GM19438 (cell line): ENCODE data around the gene HHATL.

ENCODE experiments used
- ATAC-seq: cut with Tn5 transposase; IDR thresholded peaks from one replicate; pipeline ENCODE4 v1.9.1; 2021; ENCODE audit warnings: low read depth; ENCODE audit not compliant: unreplicated experiment

The HHATL gene

GRCh38 chr3:42702066-42702951, at the start of gene HHATL:
TSS of gene HHATL (minus strand) at chr3:42702798. CDS start at chr3:42700826, 1,972 bp downstream.
- ATAC-seq: no peak

- no peak for ATAC-seq
Measured at GRCh38 chr3:42751609-42752008, 49.0 kb upstream of the HHATL start.

GRCh38 chr3:42750834-42751233, 48.2 kb upstream of the HHATL start:
- ATAC-seq: no peak

GRCh38 chr3:42749753-42750231, 47.2 kb upstream of the HHATL start:
- no peak for ATAC-seq

GRCh38 chr3:42749025-42749752, 46.6 kb upstream of the HHATL start:
- no peak for ATAC-seq

- ATAC-seq: no peak
Measured at GRCh38 chr3:42747581-42747980, 45.0 kb upstream of the HHATL start.

GRCh38 chr3:42746455-42747450, 44.2 kb upstream of the HHATL start:
- ATAC-seq: no peak

- no peak for ATAC-seq
Measured at GRCh38 chr3:42745776-42746454, 43.3 kb upstream of the HHATL start.

GRCh38 chr3:42745291-42745745, 42.7 kb upstream of the HHATL start:
- no peak for ATAC-seq

GRCh38 chr3:42743204-42743995, 40.8 kb upstream of the HHATL start:
- ATAC-seq: no peak

GRCh38 chr3:42742688-42743087, 40.1 kb upstream of the HHATL start:
- ATAC-seq: no peak

- no peak for ATAC-seq
Measured at GRCh38 chr3:42742259-42742658, 39.7 kb upstream of the HHATL start.

- ATAC-seq: no peak
Measured at GRCh38 chr3:42741796-42742195, 39.2 kb upstream of the HHATL start.

GRCh38 chr3:42739401-42740158, 37.0 kb upstream of the HHATL start:
- ATAC-seq: no peak

- ATAC-seq: no peak
Measured at GRCh38 chr3:42736531-42736930, 33.9 kb upstream of the HHATL start.

GRCh38 chr3:42736081-42736480, 33.5 kb upstream of the HHATL start:
- ATAC-seq: no peak

GRCh38 chr3:42735615-42736014, 33.0 kb upstream of the HHATL start:
- no peak for ATAC-seq

GRCh38 chr3:42735019-42735418, 32.4 kb upstream of the HHATL start:
- no peak for ATAC-seq
